ENCODE measurements around the gene TMEM14C.

The TMEM14C gene

DNA sequence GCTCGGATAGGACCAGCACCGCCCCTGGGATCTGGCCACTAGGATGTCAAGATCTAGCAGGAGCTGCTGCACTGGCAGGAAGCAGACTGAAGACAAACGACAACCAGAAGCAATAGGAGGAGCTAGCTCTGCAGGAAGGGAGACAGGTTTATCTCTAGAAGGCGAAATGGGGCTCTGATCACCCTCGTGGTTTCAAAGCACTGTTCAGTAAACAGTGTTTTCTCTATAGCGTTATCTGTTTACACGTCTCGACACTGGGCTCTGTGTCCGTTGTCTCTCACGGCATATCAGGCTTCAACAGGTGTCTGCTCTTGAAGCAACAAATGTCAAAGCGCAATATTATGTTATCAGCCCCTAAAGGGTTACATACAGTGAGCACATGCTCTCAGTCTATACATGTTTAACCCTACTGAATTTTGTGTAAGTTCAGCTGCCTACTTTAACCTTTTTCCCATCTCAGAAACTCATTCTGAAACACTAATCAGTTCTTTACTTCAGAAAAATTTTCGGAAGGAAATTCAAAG, 48.6 kb downstream of the TMEM14C start:
- no peak for DNase-seq

DNA sequence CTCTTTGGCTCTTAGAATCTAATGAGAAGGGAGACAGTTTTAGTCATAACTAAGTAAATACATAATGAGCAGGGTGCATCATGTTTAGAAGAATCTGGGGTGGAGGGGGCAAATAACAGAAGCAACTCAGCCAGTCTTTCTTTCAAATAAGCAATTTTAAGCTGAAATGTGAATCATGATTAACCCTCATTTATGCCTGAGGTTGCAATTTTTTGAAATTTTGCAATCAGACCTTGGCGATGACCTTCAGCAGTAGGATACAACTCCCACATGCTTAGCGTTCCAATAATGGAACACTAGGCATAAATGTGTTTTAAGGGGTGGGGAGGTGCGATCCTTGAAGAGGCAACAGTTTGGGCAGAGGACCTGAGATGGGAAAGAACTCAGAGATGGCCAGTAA, 55.4 kb downstream of the TMEM14C start:
- no peak for DNase-seq

DNA sequence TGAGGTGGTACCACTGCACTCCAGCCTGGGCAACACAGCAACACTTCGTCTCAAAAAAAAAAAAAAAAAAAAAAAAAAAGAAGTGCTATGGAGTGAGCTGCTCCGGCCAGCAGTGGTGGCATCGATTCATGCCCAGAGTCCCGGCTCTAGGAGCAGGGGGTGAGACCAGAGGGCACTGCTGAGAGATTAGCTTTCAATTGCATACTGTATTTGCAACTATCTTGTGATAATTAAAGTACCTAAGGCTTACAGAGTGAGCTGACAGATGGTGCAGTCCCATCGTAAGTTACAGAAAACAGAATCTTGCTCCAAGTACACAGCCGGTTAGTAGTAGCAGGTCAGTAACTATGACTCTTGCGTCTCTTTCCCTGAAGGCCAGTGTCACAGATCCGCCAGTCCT, 56.2 kb downstream of the TMEM14C start:
- DNase-seq: no peak

Measured in NCI-H748 treated with DMSO at 0.1 percent for 48 hours (cell line).